WTC11 (cell line): ENCODE measurements around the gene ROBO2. TPM values are rescaled to one million over a fixed set of nuclear protein-coding genes. Genes with fewer than 3 reads are reported as not detected.

Source experiments
- ATAC-seq: fragments of 200-7000 bp; cut with Tn5 transposase; 2 replicates; pipeline ENCODE4 v1.10.0; 2021; ENCODE audit warnings: mild to moderate bottlenecking, moderate library complexity
- CTCF ChIA-PET: fragments of 300-600 bp; sonication (Branson Sonifier 250); formaldehyde crosslinking; loops from one replicate; lab custom pipeline; 2021; ENCODE audit warnings: antibody characterized with exemption; lab: Charles Lee
- POLR2A ChIA-PET: fragments of 350-600 bp; sonication (Branson Sonifier 250); formaldehyde crosslinking; loops from one replicate; lab custom pipeline; 2021; ENCODE audit warnings: antibody characterized with exemption; lab: Charles Lee
- DNase-seq: peaks from one replicate; pipeline ENCODE4 v3.0.0; 2021; ENCODE audit warnings: low spot score
- H3K27ac Mint-ChIP-seq: 2 replicates; pipeline ENCODE4 v1.8.0; 2021; ENCODE audit warnings: mixed read lengths
- H3K27me3 Mint-ChIP-seq: 2 replicates; pipeline ENCODE4 v1.8.0; 2021; ENCODE audit warnings: low read depth, mild to moderate bottlenecking, moderate library complexity, mixed read lengths
- H3K36me3 Mint-ChIP-seq: 2 replicates; pipeline ENCODE4 v1.8.0; 2021; ENCODE audit warnings: mixed read lengths
- H3K4me1 Mint-ChIP-seq: 2 replicates; pipeline ENCODE4 v1.8.0; 2022; ENCODE audit warnings: mixed read lengths
- H3K4me3 Mint-ChIP-seq: 2 replicates; pipeline ENCODE4 v1.8.0; 2021; ENCODE audit warnings: mild to moderate bottlenecking, moderate library complexity, mixed read lengths
- H3K9me3 Mint-ChIP-seq: 2 replicates; pipeline ENCODE4 v1.8.0; 2021; ENCODE audit warnings: mixed read lengths
- ATF3 ChIP-seq: sonication (generic); formaldehyde crosslinking; conservative IDR thresholded peaks from 2 replicates; pipeline ENCODE4 v1.8.1; 2022; ENCODE audit warnings: mild to moderate bottlenecking, missing genetic modification reagents
- ATF6 ChIP-seq: sonication (generic); formaldehyde crosslinking; IDR thresholded peaks from 2 replicates; pipeline ENCODE4 v1.8.1; 2023; ENCODE audit warnings: mild to moderate bottlenecking, missing genetic modification reagents
- CREB1 ChIP-seq: sonication (generic); formaldehyde crosslinking; IDR thresholded peaks from 2 replicates; pipeline ENCODE4 v1.8.0; 2023; ENCODE audit warnings: mild to moderate bottlenecking, missing genetic modification reagents
- CREM ChIP-seq: sonication (generic); formaldehyde crosslinking; IDR thresholded peaks from 2 replicates; pipeline ENCODE4 v1.8.1; 2022; ENCODE audit warnings: mild to moderate bottlenecking, missing genetic modification reagents, moderate library complexity
- E2F1 ChIP-seq: sonication (generic); formaldehyde crosslinking; IDR thresholded peaks from 2 replicates; pipeline ENCODE4 v1.8.0; 2022; ENCODE audit warnings: mild to moderate bottlenecking, missing genetic modification reagents
- ETV6 ChIP-seq: sonication (generic); formaldehyde crosslinking; IDR thresholded peaks from 2 replicates; pipeline ENCODE4 v1.8.1; 2022; ENCODE audit warnings: mild to moderate bottlenecking, missing genetic modification reagents
- FOXK1 ChIP-seq: sonication (generic); formaldehyde crosslinking; IDR thresholded peaks from 2 replicates; pipeline ENCODE4 v1.8.0; 2022; ENCODE audit warnings: mild to moderate bottlenecking, moderate library complexity, missing genetic modification reagents
- NFE2L1 ChIP-seq: sonication (generic); formaldehyde crosslinking; IDR thresholded peaks from 2 replicates; pipeline ENCODE4 v1.8.1; 2023; ENCODE audit warnings: missing genetic modification reagents
- NR2C2 ChIP-seq: sonication (generic); formaldehyde crosslinking; IDR thresholded peaks from 2 replicates; pipeline ENCODE4 v1.8.0; 2022; ENCODE audit warnings: mild to moderate bottlenecking, missing genetic modification reagents
- OVOL2 ChIP-seq: fragments of 250-450 bp; sonication (Bioruptor Pico); IDR thresholded peaks from 2 replicates; pipeline ENCODE4 v1.9.0; 2021; ENCODE audit warnings: mild to moderate bottlenecking, borderline replicate concordance
- PRDM15 ChIP-seq: sonication (generic); formaldehyde crosslinking; IDR thresholded peaks from 2 replicates; pipeline ENCODE4 v1.8.0; 2022; ENCODE audit warnings: missing genetic modification reagents
- SOX15 ChIP-seq: fragments of 250-450 bp; sonication (Bioruptor Pico); IDR thresholded peaks from 2 replicates; pipeline ENCODE4 v1.9.0; 2021; ENCODE audit warnings: mild to moderate bottlenecking
- STAT6 ChIP-seq: sonication (generic); formaldehyde crosslinking; conservative IDR thresholded peaks from 2 replicates; pipeline ENCODE4 v1.8.1; 2023; ENCODE audit warnings: mild to moderate bottlenecking, low read depth, missing genetic modification reagents, moderate library complexity
- TP53 ChIP-seq: sonication (generic); formaldehyde crosslinking; IDR thresholded peaks from 2 replicates; pipeline ENCODE4 v1.8.1; 2023; ENCODE audit warnings: mild to moderate bottlenecking, missing genetic modification reagents
- ZNF219 ChIP-seq: sonication (generic); formaldehyde crosslinking; IDR thresholded peaks from 2 replicates; pipeline ENCODE4 v1.8.0; 2023; ENCODE audit warnings: missing genetic modification reagents, mild to moderate bottlenecking, borderline replicate concordance
- ZNF425 ChIP-seq: fragments of 250-450 bp; sonication (Bioruptor Pico); conservative IDR thresholded peaks from 2 replicates; pipeline ENCODE4 v1.9.0; 2021; ENCODE audit warnings: mild to moderate bottlenecking
- total RNA-seq: library from RNA; stranded (reverse); gene quantifications from 3 replicates; pipeline ENCODE4 v1.2.3, GENCODE V29; 2021

Gene ROBO2
- total RNA-seq, 1 experiment from 2014 or later = 11.7 TPM

GRCh38 chr3:77096966-77097890 is 57.3 kb downstream of the ROBO2 start:
- TF ChIP-seq E2F1 (CRISPR knock-in tag) (no peak), STAT6 (CRISPR knock-in tag) (no peak)
- TF ChIP-seq, all 79 proteins: peak for 0
- Mint-ChIP-seq H3K27ac (no peak overlapping the region), H3K27me3 (no peaks in the 10 kb centered on the region), H3K36me3 (0 out of 2 replicates have a peak, but pooled peaks cover 3% of the 10 kb centered on the region), H3K9me3 (no peaks in the 10 kb centered on the region), H3K4me3 (no peak overlapping the region), H3K4me1 (peaks cover 9% of the 10 kb centered on the region)
- ChIA-PET CTCF (interaction anchor here (0.6 kb wide), 1 partner anchor 228 kb away, joined by 4 read pairs; no protein-coding TSS in a partner anchor), POLR2A (interaction anchor here (0.7 kb wide), 1 partner anchor 303 kb away, joined by 4 read pairs; no protein-coding TSS in a partner anchor)
- no peak for ATAC-seq
- no peak for DNase-seq

GRCh38 chr3:77102951-77103769 is 63.3 kb downstream of the ROBO2 start:
- no peaks in the 10 kb centered on the region for H3K36me3 Mint-ChIP-seq
- DNase-seq = no peak
- H3K4me1 Mint-ChIP-seq = peaks cover 9% of the 10 kb centered on the region; the same call in 1 of the 2 replicates
- H3K4me3 Mint-ChIP-seq = no peak overlapping the region
- no peaks in the 10 kb centered on the region for H3K27me3 Mint-ChIP-seq
- ATAC-seq = peak; percentile 36; the same call in 1 of the 2 replicates
- ChIA-PET CTCF (interaction anchor here (1.5 kb wide), 1 partner anchor 64 kb away, joined by 6 read pairs; no protein-coding TSS in a partner anchor), POLR2A (interaction anchor here (0.6 kb wide), 1 partner anchor 35 kb away, joined by 3 read pairs; no protein-coding TSS in a partner anchor)
- no peaks in the 10 kb centered on the region for H3K9me3 Mint-ChIP-seq
- no peak overlapping the region; the same call in 1 of the 2 replicates for H3K27ac Mint-ChIP-seq
- TF ChIP-seq FOXK1 (CRISPR knock-in tag) = no peak
- TF ChIP-seq PRDM15 = no peak
- no peak for TF ChIP-seq ETV6 (CRISPR knock-in tag)
- no peak for TF ChIP-seq ZNF219 (CRISPR knock-in tag)
- no peak for TF ChIP-seq NR2C2 (CRISPR knock-in tag)
- TF ChIP-seq ATF6 (CRISPR knock-in tag) = no peak
- TF ChIP-seq CREB1 (CRISPR knock-in tag) = no peak
- TF ChIP-seq TP53 (CRISPR knock-in tag) = no peak
- TF ChIP-seq NFE2L1 (CRISPR knock-in tag) = no peak
- TF ChIP-seq ATF3 (CRISPR knock-in tag) = no peak
- no peak for TF ChIP-seq ZNF425 (CRISPR knock-in tag)
- no peak for TF ChIP-seq CREM (CRISPR knock-in tag)
- TF ChIP-seq OVOL2 (CRISPR knock-in tag) = no peak
- no peak for TF ChIP-seq SOX15 (CRISPR knock-in tag)
